Neural cell (in vitro differentiated cells): ENCODE results near the gene PCDHB13. TPM values are rescaled to one million over a fixed set of nuclear protein-coding genes. Genes with fewer than 3 reads are reported as not detected.
"Not testable (repeated sequence)": the region's sequence is repeated elsewhere in the genome, so short reads cannot be mapped to it uniquely, and the experiment has no call there.

Experiments
- H2AFZ ChIP-seq: fragments of 200-600, 300-800 bp; sonication (generic), shearing (Covaris generic); 2 replicates; pipeline ENCODE4 v1.6.0; 2014; ENCODE audit warnings: low read depth, mild to moderate bottlenecking, antibody characterized with exemption, low read length, moderate library complexity
- H3F3A ChIP-seq: fragments of 200-600 bp; shearing (Covaris generic); 2 replicates; pipeline ENCODE4 v1.6.1; 2016; ENCODE audit warnings: mild to moderate bottlenecking, moderate library complexity, mixed read lengths, antibody characterized with exemption, low read length; ENCODE audit not compliant: insufficient read depth, poor library complexity, severe bottlenecking
- H3K27ac ChIP-seq: fragments of 200-600, 300-800 bp; sonication (generic), shearing (Covaris generic); 2 replicates; pipeline ENCODE4 v1.5.1; 2014; ENCODE audit warnings: mild to moderate bottlenecking, low read length, moderate library complexity
- H3K27me3 ChIP-seq: fragments of 300-800, 200-600 bp; sonication (generic), shearing (Covaris generic); 2 replicates; pipeline ENCODE4 v1.6.0; 2014; ENCODE audit warnings: mild to moderate bottlenecking, low read depth, low read length, moderate library complexity; ENCODE audit not compliant: insufficient read depth
- H3K36me3 ChIP-seq: fragments of 300-800, 200-600 bp; sonication (generic), shearing (Covaris generic); 2 replicates; pipeline ENCODE4 v1.5.1; 2014; ENCODE audit warnings: mild to moderate bottlenecking, antibody characterized with exemption, low read length, moderate library complexity; ENCODE audit not compliant: insufficient read depth
- H3K4me2 ChIP-seq: fragments of 300-800, 200-600 bp; sonication (generic), shearing (Covaris generic); 2 replicates; pipeline ENCODE4 v1.6.0; 2014; ENCODE audit warnings: mild to moderate bottlenecking, low read length
- H3K4me3 ChIP-seq: fragments of 300-800, 200-600 bp; sonication (generic), shearing (Covaris generic); 2 replicates; pipeline ENCODE4 v1.5.1; 2014; ENCODE audit warnings: mild to moderate bottlenecking, low read length, moderate library complexity
- H3K79me2 ChIP-seq: fragments of 200-600 bp; shearing (Covaris generic); replicated peaks from 2 replicates; pipeline ENCODE4 v1.6.0; 2014; ENCODE audit warnings: mild to moderate bottlenecking, low read length, moderate library complexity; ENCODE audit not compliant: insufficient read depth
- H3K9ac ChIP-seq: fragments of 300-800, 200-600 bp; sonication (generic), shearing (Covaris generic); 2 replicates; pipeline ENCODE4 v1.6.1; 2016; ENCODE audit warnings: mild to moderate bottlenecking, low read length, mixed read lengths
- H3K9me2 ChIP-seq: fragments of 200-600 bp; shearing (Covaris generic); 2 replicates; pipeline ENCODE4 v1.6.1; 2016; ENCODE audit warnings: mild to moderate bottlenecking, low read length, mixed read lengths; ENCODE audit not compliant: insufficient read depth
- H3K9me3 ChIP-seq: fragments of 200-600, 300-800 bp; sonication (generic), shearing (Covaris generic); 2 replicates; pipeline ENCODE4 v1.6.1; 2016; ENCODE audit warnings: mild to moderate bottlenecking, mixed run types, low read length, moderate library complexity, mixed read lengths
- H4K20me1 ChIP-seq: fragments of 200-600 bp; shearing (Covaris generic); 2 replicates; pipeline ENCODE4 v1.6.1; 2016; ENCODE audit warnings: mild to moderate bottlenecking, mixed run types; ENCODE audit not compliant: insufficient read depth
- CTCF ChIP-seq: fragments of 450-650 bp; IDR thresholded peaks from 2 replicates; pipeline ENCODE4 v1.5.1; 2014; ENCODE audit warnings: antibody characterized with exemption, mild to moderate bottlenecking, moderate library complexity; ENCODE audit not compliant: poor library complexity, severe bottlenecking
- EP300 ChIP-seq: fragments of 450-650 bp; conservative IDR thresholded peaks from 2 replicates; pipeline ENCODE4 v1.6.1; 2014; ENCODE audit warnings: antibody characterized with exemption, mild to moderate bottlenecking, moderate library complexity; ENCODE audit not compliant: poor library complexity, severe bottlenecking
- EZH2 ChIP-seq: fragments of 200-600, 300-800 bp; shearing (Covaris generic), sonication (generic); IDR thresholded peaks from 2 replicates; pipeline ENCODE4 v1.6.1; 2014; ENCODE audit warnings: antibody characterized with exemption, low read length, borderline replicate concordance, mild to moderate bottlenecking; ENCODE audit not compliant: insufficient read depth, poor library complexity, severe bottlenecking
- MXI1 ChIP-seq: fragments of 450-650 bp; conservative IDR thresholded peaks from 2 replicates; pipeline ENCODE4 v1.6.1; 2014; ENCODE audit warnings: antibody characterized with exemption, mild to moderate bottlenecking; ENCODE audit not compliant: poor library complexity, severe bottlenecking
- POLR2AphosphoS5 ChIP-seq: IDR thresholded peaks from 2 replicates; pipeline ENCODE4 v1.6.1; 2012
- RAD21 ChIP-seq: fragments of 450-650 bp; conservative IDR thresholded peaks from 2 replicates; pipeline ENCODE4 v1.6.1; 2014; ENCODE audit warnings: antibody characterized with exemption, mild to moderate bottlenecking, moderate library complexity
- REST ChIP-seq: IDR thresholded peaks from 2 replicates; pipeline ENCODE4 v1.6.1; 2012; ENCODE audit warnings: borderline replicate concordance
- SMC3 ChIP-seq: fragments of 450-650 bp; conservative IDR thresholded peaks from 2 replicates; pipeline ENCODE4 v1.6.1; 2014; ENCODE audit warnings: antibody characterized with exemption, mild to moderate bottlenecking, moderate library complexity; ENCODE audit not compliant: poor library complexity
- TAF1 ChIP-seq: IDR thresholded peaks from 2 replicates; pipeline ENCODE4 v1.6.1; 2012; ENCODE audit warnings: low read depth
- polyA plus RNA-seq: library from polyadenylated mRNA; depleted of rRNA; stranded (reverse); fragments of >200 nt; gene quantifications from 2 replicates; pipeline ENCODE4 v1.2.3, GENCODE V29; 2014

Gene PCDHB13
- polyA plus RNA-seq, 1 donor from 2014 or later = 1.0 TPM

GRCh38 chr5:141196363-141196762, 17.4 kb upstream of the PCDHB13 start:
- Histone ChIP-seq H3K36me3 (peaks cover 4% of the 10 kb centered on the region), H3K4me3 (no peak overlapping the region), H3K9me3 (peaks cover 31% of the 10 kb centered on the region), H3K4me2 (no peak overlapping the region), H3K9me2 (no peaks in the 10 kb centered on the region), H3K27ac (no peak overlapping the region), H4K20me1 (no peaks in the 10 kb centered on the region), H2AFZ (no peak overlapping the region), H3K27me3 (no peaks in the 10 kb centered on the region), H3K79me2 (peaks cover 10% of the 10 kb centered on the region), H3K9ac (no peak overlapping the region), H3F3A (no peaks in the 10 kb centered on the region)
- no peak for TF ChIP-seq EP300
- no peak for TF ChIP-seq TAF1
- TF ChIP-seq RAD21 = no peak
- no peak for TF ChIP-seq POLR2AphosphoS5
- no peak for TF ChIP-seq EZH2
- TF ChIP-seq CTCF = no peak
- TF ChIP-seq SMC3 = no peak
- no peak for TF ChIP-seq REST
- TF ChIP-seq MXI1 = no peak

GRCh38 chr5:141199359-141200235, 14.1 kb upstream of the PCDHB13 start, which contains the start of gene PCDHB11:
PCDHB11 (plus strand) TSS chr5:141199627; CDS start chr5:141199775, 148 bp downstream.
- no peak within 1 kb of the TSS for H3K9ac ChIP-seq
- H4K20me1 ChIP-seq = no peaks in the 10 kb centered on the region
- no peaks in the 10 kb centered on the region for H3K27me3 ChIP-seq
- H3K27ac ChIP-seq = peak within 1 kb of the TSS; percentile 28
- H3K9me3 ChIP-seq = peaks cover 35% of the 10 kb centered on the region
- H3K36me3 ChIP-seq = peaks cover 9% of the 10 kb centered on the region
- TF ChIP-seq EP300 (no peak), CTCF (peak; percentile 39), REST (no peak), RAD21 (peak; percentile 46), MXI1 (no peak)
- peak within 1 kb of the TSS; percentile 46 for H3K4me3 ChIP-seq
- H3K9me2 ChIP-seq = no peaks in the 10 kb centered on the region
- H3K79me2 ChIP-seq = peaks cover 10% of the 10 kb centered on the region
- no peak within 1 kb of the TSS for H2AFZ ChIP-seq
- H3K4me2 ChIP-seq = no peak within 1 kb of the TSS
- no peaks in the 10 kb centered on the region for H3F3A ChIP-seq

GRCh38 chr5:141201126-141201525, 12.6 kb upstream of the PCDHB13 start:
- H3F3A ChIP-seq, H3K36me3 ChIP-seq, H3K27ac ChIP-seq, H3K27me3 ChIP-seq, H2AFZ ChIP-seq, H4K20me1 ChIP-seq, H3K4me2 ChIP-seq, H3K4me3 ChIP-seq, H3K9ac ChIP-seq, H3K9me2 ChIP-seq, H3K79me2 ChIP-seq: not testable (repeated sequence)
- peaks cover 34% of the 10 kb centered on the region for H3K9me3 ChIP-seq
